ENCODE data around the gene KREMEN2. TPM values are rescaled to one million over a fixed set of nuclear protein-coding genes. Genes with fewer than 3 reads are reported as not detected.

Gene KREMEN2
- total and polyA plus RNA-seq, 2 of the 8 experiments (the other 6 are each of a cell fraction or from before 2014, with no cell fraction given): 6.6 to 7.0 TPM

GRCh38 chr16:3013998-3014690 is 50.1 kb downstream of the KREMEN2 start:
- 74% methylated on average over 12 of the region's 12 CpGs; no CpG with 5 or more reads in 1 of the 2 experiments for WGBS, 2 experiments (ENCODE audit: extremely low coverage in 1 of 2, insufficient coverage in 1 of 2, insufficient read length in 1 of 2, insufficient replicate concordance in 2 of 2, low coverage in 1 of 2, low lambda C conversion rate in 2 of 2, missing lambda C conversion rate in 1 of 2)
- H3K27me3 ChIP-seq (replicated peaks in 1 of 4; ENCODE audit: control insufficient read depth in 3 of 4, extremely low read depth in 1 of 4, insufficient read depth in 3 of 4, low read length in 3 of 4): no peaks in the 10 kb centered on the region; a peak in 1 of 7 replicates
- H4K20me1 ChIP-seq (replicated peaks in 1 of 2; ENCODE audit: control insufficient read depth in 1 of 2, insufficient read depth in 2 of 2, low read length in 2 of 2): peaks cover 16 to 32% of the 10 kb centered on the region in 2 experiments
- H3K9me3 ChIP-seq (ENCODE audit: insufficient read depth in 2 of 2, low read depth in 1 of 2, low read length in 1 of 2): no peaks in the 10 kb centered on the region
- H3K4me2 ChIP-seq (ENCODE audit: insufficient read depth in 1 of 2, low read depth in 2 of 2, low read length in 2 of 2): peak overlapping the region; percentile 80; a peak in 2 of 4 replicates
- H2BK12ac ChIP-seq (ENCODE audit: low read depth, low read length): no peak overlapping the region
- H3K23ac ChIP-seq (ENCODE audit: insufficient read length): no peak overlapping the region
- no peak overlapping the region for H4K91ac ChIP-seq (replicated peaks; ENCODE audit: insufficient read length, low read length)
- TF ChIP-seq CHD1 (IDR thresholded peaks at IDR 0.05; ENCODE audit: low read depth, low read length) (no peak), POLR2A (IDR thresholded peaks at IDR 0.05; ENCODE audit: control extremely low read depth in 1 of 2, low read depth in 2 of 2, low read length in 2 of 2) (peak; percentile 3 to 70), GABPA (IDR thresholded peaks at IDR 0.05; ENCODE audit: borderline replicate concordance, insufficient read depth, low read length) (no peak), POLR2AphosphoS5 (IDR thresholded peaks at IDR 0.05; ENCODE audit: low read depth, low read length) (peak; percentile 72; the same call in 1 of the 2 replicates), ATF2 (IDR thresholded peaks at IDR 0.05; ENCODE audit: low read length) (peak; percentile 73; the same call in 1 of the 2 replicates), USF2 (IDR thresholded peaks at IDR 0.05; ENCODE audit: low read length) (peak; percentile 30; the same call in 1 of the 2 replicates)
- H3K27ac ChIP-seq (ENCODE audit: low read depth, low read length): no peak overlapping the region
- no peak overlapping the region for H2BK20ac ChIP-seq (ENCODE audit: low read length)
- H4K5ac ChIP-seq (ENCODE audit: insufficient read length, low read depth, low read length): no peak overlapping the region
- peaks cover 6 to 20% (median 12%) of the 10 kb centered on the region in 4 experiments; a peak in 7 of 8 replicates for H3K36me3 ChIP-seq (ENCODE audit: control insufficient read depth in 2 of 4, insufficient read depth in 4 of 4, low read length in 3 of 4)
- DNase-seq (ENCODE audit: low read depth in 1 of 2, low spot score in 2 of 2): no peak
- H3K9ac ChIP-seq (replicated peaks in 1 of 4; ENCODE audit: extremely low read depth in 1 of 4, low read depth in 3 of 4, low read length in 3 of 4): no peak overlapping the region; a peak in 1 of 7 replicates
- peaks cover 14 to 54% (median 46%) of the 10 kb centered on the region in 4 experiments for H3K4me1 ChIP-seq (replicated peaks in 1 of 4; ENCODE audit: control insufficient read depth in 3 of 4, insufficient read depth in 4 of 4, low read length in 3 of 4)
- ChIA-PET CTCF (ENCODE audit: partially characterized antibody) (interaction anchor here (0.5 to 11.3 kb wide), 8 partner anchors 9 to 217 kb away, joined by 3 to 213 read pairs (median 4); partner anchors contain the start of genes HCFC1R1 and THOC6), POLR2A (ENCODE audit: partially characterized antibody) (interaction anchor here (0.7 to 35.7 kb wide), 16 partner anchors 3 to 116 kb away, joined by 3 to 1808 read pairs (median 4); partner anchors contain the start of genes BICDL2, CLDN6, CLDN9 and HCFC1R1)
- no peak for FAIRE-seq
- H2BK15ac ChIP-seq (ENCODE audit: low read length): no peak overlapping the region
- peaks cover 11% of the 10 kb centered on the region; the same call in 1 of the 2 replicates for H3K79me1 ChIP-seq (ENCODE audit: low read depth, low read length)
- H3K56ac ChIP-seq (replicated peaks; ENCODE audit: insufficient read length, low read depth, low read length): no peak overlapping the region
- peak overlapping the region in 1 of 4 experiments; percentile 33; a peak in 1 of 8 replicates for H3K4me3 ChIP-seq (ENCODE audit: extremely low read depth in 1 of 4, insufficient read depth in 2 of 4, low read depth in 3 of 4, low read length in 4 of 4)
- no peak overlapping the region for H2BK120ac ChIP-seq (replicated peaks; ENCODE audit: low read depth, low read length)
- H3K4ac ChIP-seq (replicated peaks; ENCODE audit: insufficient read length, low read depth, low read length): no peak overlapping the region
- no peak overlapping the region for H2AFZ ChIP-seq (ENCODE audit: low read length)
- peaks cover 11 to 28% of the 10 kb centered on the region in 2 experiments for H3K79me2 ChIP-seq (ENCODE audit: control insufficient read depth in 1 of 2, insufficient read depth in 2 of 2, low read length in 2 of 2)
- H3K18ac ChIP-seq (ENCODE audit: extremely low read depth, low read length): no peak overlapping the region; the same call in 1 of the 2 replicates
- no peak overlapping the region for H3K14ac ChIP-seq (ENCODE audit: insufficient read length)
- H4K8ac ChIP-seq (ENCODE audit: extremely low read depth, insufficient read depth, low read length): peak overlapping the region; percentile 3
- no peak overlapping the region for H2BK5ac ChIP-seq (ENCODE audit: low read depth, low read length)
- H2AK5ac ChIP-seq (ENCODE audit: low read depth, low read length): no peak overlapping the region
- peaks cover 23% of the 10 kb centered on the region for H3K23me2 ChIP-seq (ENCODE audit: low read depth, low read length)
